AG20443 (cell line): ENCODE data around the gene MANEA.
"Not testable (repeated sequence)": the region's sequence is repeated elsewhere in the genome, so short reads cannot be mapped to it uniquely, and the experiment has no call there.

Experiments used
- DNase-seq: peaks from one replicate; pipeline ENCODE4 v3.0.0; 2012; ENCODE audit warnings: low spot score, mixed read lengths

MANEA gene

GRCh38 chr6:95577304-95578105 is at the start of gene MANEA:
Gene MANEA (plus strand): TSS chr6:95577535. CDS start chr6:95586440, 8,905 bp downstream.
- DNase-seq = peak; percentile 95

GRCh38 chr6:95529762-95530161 is 47.6 kb upstream of the MANEA start:
- DNase-seq = no peak

- DNase-seq = no peak
Observed at GRCh38 chr6:95530176-95530819, 47.0 kb upstream of the MANEA start.

- DNase-seq = no peak
Observed at GRCh38 chr6:95543798-95544197, 33.5 kb upstream of the MANEA start.

GRCh38 chr6:95544517-95545225 is 32.7 kb upstream of the MANEA start:
- no peak for DNase-seq

GRCh38 chr6:95545226-95545625 is 32.1 kb upstream of the MANEA start:
- DNase-seq = no peak

GRCh38 chr6:95545686-95546085 is 31.6 kb upstream of the MANEA start:
- DNase-seq = no peak

- no peak for DNase-seq
Observed at GRCh38 chr6:95546148-95546547, 31.2 kb upstream of the MANEA start.

- DNase-seq = no peak
Observed at GRCh38 chr6:95547043-95547442, 30.3 kb upstream of the MANEA start.

- DNase-seq = no peak
Observed at GRCh38 chr6:95548188-95548786, 29.0 kb upstream of the MANEA start.

- DNase-seq = no peak
Observed at GRCh38 chr6:95551678-95552324, 25.5 kb upstream of the MANEA start.

- no peak for DNase-seq
Observed at GRCh38 chr6:95553880-95554279, 23.5 kb upstream of the MANEA start.

- not testable (repeated sequence) for DNase-seq
Observed at GRCh38 chr6:95560956-95561355, 16.4 kb upstream of the MANEA start.

- no peak for DNase-seq
Observed at GRCh38 chr6:95569560-95569959, 7.8 kb upstream of the MANEA start.

GRCh38 chr6:95572098-95572497 is 5.2 kb upstream of the MANEA start:
- no peak for DNase-seq

GRCh38 chr6:95574811-95575210 is 2.5 kb upstream of the MANEA start:
- DNase-seq = peak; percentile 16

GRCh38 chr6:95576218-95576997 is 927 bp upstream of the MANEA start:
- DNase-seq = no peak

- DNase-seq = no peak
Observed at GRCh38 chr6:95576998-95577303, 384 bp upstream of the MANEA start.

GRCh38 chr6:95578106-95578410 is 723 bp downstream of the MANEA start:
- DNase-seq = peak; percentile 23

- no peak for DNase-seq
Observed at GRCh38 chr6:95581073-95581472, 3.7 kb downstream of the MANEA start.

- DNase-seq = not testable (repeated sequence)
Observed at GRCh38 chr6:95584226-95584625, 6.9 kb downstream of the MANEA start.

- no peak for DNase-seq
Observed at GRCh38 chr6:95587989-95588388, 10.7 kb downstream of the MANEA start.
